HepG2 (cell line): ENCODE data around the gene FBXO41. TPM values are rescaled to one million over a fixed set of nuclear protein-coding genes. Genes with fewer than 3 reads are reported as not detected.

Experiments
- CCAR2 ChIP-seq: fragments of 200-400 bp; formaldehyde crosslinking; optimal IDR thresholded peaks from 2 replicates; pipeline ENCODE3; 2018; ENCODE audit warnings: low read depth, mild to moderate bottlenecking, low read length, moderate library complexity
- CTCF ChIP-seq: sonication (generic); formaldehyde crosslinking; IDR thresholded peaks from 2 replicates; pipeline ENCODE4 v1.5.0; 2020; ENCODE audit warnings: mild to moderate bottlenecking, missing genetic modification reagents, moderate library complexity
- FOXA1 ChIP-seq, 2 experiments: fragments of 450-650 bp in 1 of 2; sonication (generic) in 1 of 2; formaldehyde crosslinking in 1 of 2; IDR thresholded peaks; 2 replicates each; pipeline versions ENCODE4 v1.4.0 to v1.6.1; 2016 to 2020; ENCODE audit warnings: missing genetic modification reagents in 1 of 2
- MEIS1 ChIP-seq: sonication (generic); formaldehyde crosslinking; IDR thresholded peaks from 2 replicates; pipeline ENCODE4 v1.9.0; 2021; ENCODE audit warnings: mild to moderate bottlenecking, missing genetic modification reagents, moderate library complexity, borderline replicate concordance
- MLLT10 ChIP-seq: sonication (generic); formaldehyde crosslinking; IDR thresholded peaks from 2 replicates; pipeline ENCODE4 v1.4.0; 2020; ENCODE audit warnings: missing genetic modification reagents
- NFAT5 ChIP-seq: sonication (generic); formaldehyde crosslinking; IDR thresholded peaks from 2 replicates; pipeline ENCODE4 v1.4.0; 2020; ENCODE audit warnings: missing genetic modification reagents
- SP4 ChIP-seq: sonication (generic); formaldehyde crosslinking; IDR thresholded peaks from 2 replicates; pipeline ENCODE4 v1.8.1; 2023; ENCODE audit warnings: mild to moderate bottlenecking, missing genetic modification reagents
- TIGD3 ChIP-seq: sonication (generic); formaldehyde crosslinking; IDR thresholded peaks from 2 replicates; pipeline ENCODE4 v1.5.1; 2020; ENCODE audit warnings: mild to moderate bottlenecking, missing genetic modification reagents, borderline replicate concordance
- ZFP91 ChIP-seq: sonication (generic); formaldehyde crosslinking; IDR thresholded peaks from 2 replicates; pipeline ENCODE4 v1.9.0; 2022; ENCODE audit warnings: missing genetic modification reagents, mild to moderate bottlenecking, borderline replicate concordance
- ZNF20 ChIP-seq: sonication (generic); formaldehyde crosslinking; IDR thresholded peaks from 2 replicates; pipeline ENCODE4 v1.4.0; 2020; ENCODE audit warnings: mild to moderate bottlenecking, moderate library complexity, missing genetic modification reagents
- ZNF276 ChIP-seq: sonication (generic); formaldehyde crosslinking; IDR thresholded peaks from 2 replicates; pipeline ENCODE4 v1.4.0; 2020; ENCODE audit warnings: mild to moderate bottlenecking, low read depth, missing genetic modification reagents
- ZNF333 ChIP-seq: sonication (generic); formaldehyde crosslinking; IDR thresholded peaks from 2 replicates; pipeline ENCODE4 v1.4.0; 2020; ENCODE audit warnings: mild to moderate bottlenecking, missing genetic modification reagents, borderline replicate concordance
- ZNF7 ChIP-seq: IDR thresholded peaks from 2 replicates; pipeline ENCODE4 v1.6.1; 2016; ENCODE audit warnings: missing biosample characterization, missing genetic modification reagents
- polyA plus RNA-seq, 8 experiments: library from polyadenylated mRNA; depleted of rRNA in 3 of 8; stranded (reverse) in 7 of 8; unstranded in 1 of 8; fragments of >200 nt; fragmentation: Illumina TruSeq in 4 of 8; extraction: Trizol in 4 of 8; gene quantifications; 2 replicates each; pipeline versions ENCODE4 v1.2.1 to v1.2.3, GENCODE V29; 2011 to 2016; ENCODE audit warnings: low read depth in 4 of 8, missing spikeins in 1 of 8, mixed read lengths in 1 of 8; ENCODE audit not compliant: insufficient read depth in 1 of 8
- total RNA-seq, 5 experiments: library from RNA; depleted of rRNA; stranded (reverse); fragments of >200 nt; fragmentation: Illumina TruSeq; extraction: Trizol; gene quantifications; 2 replicates each; pipeline ENCODE4 v1.2.3, GENCODE V29; 2016; ENCODE audit warnings: low read depth in 1 of 5

FBXO41 gene
- total and polyA plus RNA-seq, 2 of the 13 experiments (the other 11 are each of a cell fraction or from before 2014, with no cell fraction given) = 4.2 to 10.3 TPM

- TF ChIP-seq ZFP91 (CRISPR knock-in tag) (peak; percentile 91), ZNF20 (CRISPR knock-in tag) (peak; percentile 57; the same call in 1 of the 2 replicates), CCAR2 (no peak), ZNF333 (CRISPR knock-in tag) (peak; percentile 99), CTCF (CRISPR knock-in tag) (no peak; the same call in 1 of the 2 replicates), MLLT10 (CRISPR knock-in tag) (no peak), SP4 (CRISPR knock-in tag) (peak; percentile 94), MEIS1 (CRISPR knock-in tag) (peak; percentile 86), TIGD3 (CRISPR knock-in tag) (no peak; the same call in 1 of the 2 replicates), FOXA1 (IDR thresholded peaks at IDR 0.05) (no peak), FOXA1 (CRISPR knock-in tag; IDR thresholded peaks at IDR 0.05) (0 out of 2 replicates have a peak, but pooled peaks have one; percentile 6), NFAT5 (no peak; the same call in 1 of the 2 replicates), ZNF276 (CRISPR knock-in tag) (peak; percentile 84; the same call in 1 of the 2 replicates), ZNF7 (CRISPR knock-in tag) (no peak)
Measured at GRCh38 chr2:73214120-73215035, 69.9 kb downstream of the FBXO41 start, which contains the start of gene SMYD5 (continued).
